RPMI7951 (cell line): ENCODE measurements around the gene PRDM8. TPM values are rescaled to one million over a fixed set of nuclear protein-coding genes. Genes with fewer than 3 reads are reported as not detected.
"Not testable (repeated sequence)": the region's sequence is repeated elsewhere in the genome, so short reads cannot be mapped to it uniquely, and the experiment has no call there.

Experiments
- DNase-seq: peaks from one replicate; pipeline ENCODE4 v3.0.0-alpha.2; 2012; ENCODE audit warnings: low read depth
- total RNA-seq: library from RNA; depleted of rRNA; stranded (reverse); fragments of >200 nt; shearing (Covaris generic); gene quantifications from 2 replicates; pipeline ENCODE4 v1.2.3, GENCODE V29; 2014; rRNA removed

The PRDM8 gene
- total RNA-seq, 1 experiment from 2014 or later, result 6.4 TPM

- no peak for DNase-seq
Observed at GRCh38 chr4:80226094-80226493, 28.8 kb downstream of the PRDM8 start.

GRCh38 chr4:80228460-80228859 lies 31.2 kb downstream of the PRDM8 start:
- DNase-seq, result no peak

GRCh38 chr4:80229128-80229527 lies 31.8 kb downstream of the PRDM8 start:
- no peak for DNase-seq

- DNase-seq, result no peak
Observed at GRCh38 chr4:80229590-80229989, 32.3 kb downstream of the PRDM8 start.

- no peak for DNase-seq
Observed at GRCh38 chr4:80231180-80231579, 33.9 kb downstream of the PRDM8 start.

- DNase-seq, result no peak
Observed at GRCh38 chr4:80232707-80233370, 35.5 kb downstream of the PRDM8 start.

- peak; percentile 39 for DNase-seq
Observed at GRCh38 chr4:80233390-80233789, 36.1 kb downstream of the PRDM8 start.

GRCh38 chr4:80235451-80235850 lies 38.1 kb downstream of the PRDM8 start:
- no peak for DNase-seq

GRCh38 chr4:80237992-80238391 lies 40.7 kb downstream of the PRDM8 start:
- DNase-seq, result peak; percentile 85

- peak; percentile 38 for DNase-seq
Observed at GRCh38 chr4:80239480-80240150, 42.3 kb downstream of the PRDM8 start.

- DNase-seq, result no peak
Observed at GRCh38 chr4:80240976-80241375, 43.7 kb downstream of the PRDM8 start.

GRCh38 chr4:80243274-80244018 lies 46.1 kb downstream of the PRDM8 start:
- no peak for DNase-seq

- DNase-seq, result not testable (repeated sequence)
Observed at GRCh38 chr4:80247484-80247883, 50.2 kb downstream of the PRDM8 start.

GRCh38 chr4:80249144-80249543 lies 51.8 kb downstream of the PRDM8 start:
- no peak for DNase-seq

- DNase-seq, result no peak
Observed at GRCh38 chr4:80252427-80252826, 55.1 kb downstream of the PRDM8 start.

GRCh38 chr4:80252953-80253352 lies 55.6 kb downstream of the PRDM8 start:
- DNase-seq, result no peak

- no peak for DNase-seq
Observed at GRCh38 chr4:80253510-80253909, 56.2 kb downstream of the PRDM8 start.

Other genes with a start within 250 kb of the PRDM8 start
- 32.0 and 36.4 TPM in 2 replicates for gene ANTXR2, start 124.3 kb upstream of the PRDM8 start, total RNA-seq
- 3.1 and 5.4 TPM in 2 replicates for gene FGF5, start 69.2 kb downstream of the PRDM8 start, total RNA-seq
- 0.36 TPM in 1 of 2 replicates, not detected in the other for gene CFAP299, start 138.2 kb downstream of the PRDM8 start, total RNA-seq